Stimulated activated effector memory CD8-positive, alpha-beta T cell treated with anti-CD3 and anti-CD28 coated beads, Interleukin-12 subunit alpha, Interleukin-12 subunit beta, amount 100 ng/mL, for 72 hours (primary cell): ENCODE measurements around the gene MYO10.
A peak's percentile ranks its signal among the peaks of the same experiment; 100 is the strongest.

ENCODE experiments used
- ATAC-seq: fragments of 150-1000 bp; cut with Tn5 transposase; 2 replicates; pipeline ENCODE4 v1.10.0; 2021
- DNase-seq, 2 donors: peaks; one replicate each; pipeline ENCODE4 v3.0.0; 2021 to 2022; ENCODE audit warnings: low spot score in 2 of 2
- H3K27ac Mint-ChIP-seq: one replicate; pipeline ENCODE4 v1.8.0; 2022; ENCODE audit warnings: mild to moderate bottlenecking, mixed read lengths
- H3K36me3 Mint-ChIP-seq: one replicate; pipeline ENCODE4 v1.8.0; 2022; ENCODE audit warnings: mild to moderate bottlenecking, mixed read lengths
- H3K4me1 Mint-ChIP-seq: one replicate; pipeline ENCODE4 v1.8.0; 2022; ENCODE audit warnings: mixed read lengths
- H3K4me3 Mint-ChIP-seq: one replicate; pipeline ENCODE4 v1.8.0; 2022; ENCODE audit warnings: mild to moderate bottlenecking, mixed read lengths
- H3K9me3 Mint-ChIP-seq: one replicate; pipeline ENCODE4 v1.8.0; 2022; ENCODE audit warnings: mixed read lengths

MYO10 gene

GRCh38 chr5:16791904-16792597, 144.0 kb downstream of the MYO10 start:
- no peak overlapping the region for H3K27ac Mint-ChIP-seq
- H3K36me3 Mint-ChIP-seq = no peaks in the 10 kb centered on the region
- no peaks in the 10 kb centered on the region for H3K9me3 Mint-ChIP-seq
- no peak overlapping the region for H3K4me3 Mint-ChIP-seq
- no peak for ATAC-seq
- peaks cover 11% of the 10 kb centered on the region for H3K4me1 Mint-ChIP-seq
- DNase-seq = no peak

- no peak overlapping the region for H3K4me3 Mint-ChIP-seq
- no peak overlapping the region for H3K27ac Mint-ChIP-seq
These were observed 144.9 kb downstream of the MYO10 start for GRCh38 chr5:16791036-16791705.

GRCh38 chr5:16788957-16789356, 147.1 kb downstream of the MYO10 start:
- no peak overlapping the region for H3K4me3 Mint-ChIP-seq
- no peaks in the 10 kb centered on the region for H3K9me3 Mint-ChIP-seq
- DNase-seq (no peak), ATAC-seq (no peak)
- peaks cover 26% of the 10 kb centered on the region for H3K4me1 Mint-ChIP-seq
- no peak overlapping the region for H3K27ac Mint-ChIP-seq
- no peaks in the 10 kb centered on the region for H3K36me3 Mint-ChIP-seq

More at GRCh38 chr5:16791036-16791705, 144.9 kb downstream of the MYO10 start:
- Mint-ChIP-seq H3K36me3 (no peaks in the 10 kb centered on the region), H3K4me1 (peaks cover 11% of the 10 kb centered on the region), H3K9me3 (no peaks in the 10 kb centered on the region)
- ATAC-seq = no peak
- no peak for DNase-seq

GRCh38 chr5:16787278-16787677, 148.8 kb downstream of the MYO10 start:
- peaks cover 30% of the 10 kb centered on the region for H3K4me1 Mint-ChIP-seq
- DNase-seq (no peak), ATAC-seq (no peak)
- no peak overlapping the region for H3K4me3 Mint-ChIP-seq
- peaks cover 2% of the 10 kb centered on the region for H3K9me3 Mint-ChIP-seq
- no peaks in the 10 kb centered on the region for H3K36me3 Mint-ChIP-seq
- H3K27ac Mint-ChIP-seq = no peak overlapping the region

GRCh38 chr5:16784843-16785791, 151.0 kb downstream of the MYO10 start:
- peak; percentile 97 for ATAC-seq
- Mint-ChIP-seq H3K27ac (peak overlapping the region; percentile 17), H3K4me3 (peak overlapping the region; percentile 41), H3K4me1 (peaks cover 18% of the 10 kb centered on the region), H3K36me3 (no peaks in the 10 kb centered on the region), H3K9me3 (peaks cover 2% of the 10 kb centered on the region)
- peak in 1 of 2 donors; percentile 62 for DNase-seq

GRCh38 chr5:16784088-16784487, 152.0 kb downstream of the MYO10 start:
- H3K36me3 Mint-ChIP-seq = no peaks in the 10 kb centered on the region
- peaks cover 2% of the 10 kb centered on the region for H3K9me3 Mint-ChIP-seq
- H3K27ac Mint-ChIP-seq = no peak overlapping the region
- peak overlapping the region; percentile 41 for H3K4me3 Mint-ChIP-seq
- H3K4me1 Mint-ChIP-seq = peaks cover 18% of the 10 kb centered on the region
- DNase-seq (no peak), ATAC-seq (no peak)

GRCh38 chr5:16781828-16782626, 154.1 kb downstream of the MYO10 start:
- no peak overlapping the region for H3K4me3 Mint-ChIP-seq
- no peaks in the 10 kb centered on the region for H3K36me3 Mint-ChIP-seq
- peaks cover 18% of the 10 kb centered on the region for H3K4me1 Mint-ChIP-seq
- ATAC-seq (no peak), DNase-seq (no peak)
- no peak overlapping the region for H3K27ac Mint-ChIP-seq
- H3K9me3 Mint-ChIP-seq = peaks cover 2% of the 10 kb centered on the region

- Mint-ChIP-seq H3K36me3 (no peaks in the 10 kb centered on the region), H3K4me3 (no peak overlapping the region)
These were observed 155.8 kb downstream of the MYO10 start for GRCh38 chr5:16780325-16780724.

GRCh38 chr5:16777432-16777831, 158.7 kb downstream of the MYO10 start:
- Mint-ChIP-seq H3K27ac (no peak overlapping the region), H3K4me1 (no peaks in the 10 kb centered on the region), H3K36me3 (no peaks in the 10 kb centered on the region), H3K4me3 (no peak overlapping the region), H3K9me3 (no peaks in the 10 kb centered on the region)
- no peak for ATAC-seq
- no peak for DNase-seq

More at GRCh38 chr5:16780325-16780724, 155.8 kb downstream of the MYO10 start:
- peaks cover 18% of the 10 kb centered on the region for H3K4me1 Mint-ChIP-seq
- no peak for DNase-seq
- no peak overlapping the region for H3K27ac Mint-ChIP-seq
- no peak for ATAC-seq
- H3K9me3 Mint-ChIP-seq = peaks cover 2% of the 10 kb centered on the region

- DNase-seq = no peak
- H3K4me1 Mint-ChIP-seq = no peaks in the 10 kb centered on the region
- no peak overlapping the region for H3K27ac Mint-ChIP-seq
- H3K4me3 Mint-ChIP-seq = no peak overlapping the region
- H3K9me3 Mint-ChIP-seq = no peaks in the 10 kb centered on the region
- H3K36me3 Mint-ChIP-seq = no peaks in the 10 kb centered on the region
- ATAC-seq = no peak
These were observed 159.4 kb downstream of the MYO10 start for GRCh38 chr5:16776611-16777251.

- Mint-ChIP-seq H3K4me1 (no peaks in the 10 kb centered on the region), H3K27ac (no peak overlapping the region), H3K36me3 (no peaks in the 10 kb centered on the region), H3K9me3 (no peaks in the 10 kb centered on the region), H3K4me3 (no peak overlapping the region)
- DNase-seq = no peak
- ATAC-seq = no peak
These were observed 161.3 kb downstream of the MYO10 start for GRCh38 chr5:16774806-16775205.

- Mint-ChIP-seq H3K4me1 (no peaks in the 10 kb centered on the region), H3K27ac (no peak overlapping the region), H3K36me3 (no peaks in the 10 kb centered on the region), H3K4me3 (no peak overlapping the region), H3K9me3 (no peaks in the 10 kb centered on the region)
- DNase-seq (no peak), ATAC-seq (no peak)
These were observed 162.1 kb downstream of the MYO10 start for GRCh38 chr5:16773991-16774390.

- ATAC-seq (no peak), DNase-seq (no peak)
- H3K4me1 Mint-ChIP-seq = no peaks in the 10 kb centered on the region
- no peaks in the 10 kb centered on the region for H3K36me3 Mint-ChIP-seq
- no peak overlapping the region for H3K4me3 Mint-ChIP-seq
- H3K9me3 Mint-ChIP-seq = no peaks in the 10 kb centered on the region
- H3K27ac Mint-ChIP-seq = no peak overlapping the region
These were observed 163.5 kb downstream of the MYO10 start for GRCh38 chr5:16772556-16772955.

GRCh38 chr5:16768184-16768583, 167.9 kb downstream of the MYO10 start:
- Mint-ChIP-seq H3K9me3 (no peaks in the 10 kb centered on the region), H3K27ac (no peak overlapping the region), H3K4me3 (no peak overlapping the region), H3K4me1 (no peaks in the 10 kb centered on the region), H3K36me3 (no peaks in the 10 kb centered on the region)
- no peak for ATAC-seq
- DNase-seq = no peak
